ENCODE measurements around the gene UGT1A7.
"Not testable (repeated sequence)": the region's sequence is repeated elsewhere in the genome, so short reads cannot be mapped to it uniquely, and the experiment has no call there.

The UGT1A7 gene

DNA sequence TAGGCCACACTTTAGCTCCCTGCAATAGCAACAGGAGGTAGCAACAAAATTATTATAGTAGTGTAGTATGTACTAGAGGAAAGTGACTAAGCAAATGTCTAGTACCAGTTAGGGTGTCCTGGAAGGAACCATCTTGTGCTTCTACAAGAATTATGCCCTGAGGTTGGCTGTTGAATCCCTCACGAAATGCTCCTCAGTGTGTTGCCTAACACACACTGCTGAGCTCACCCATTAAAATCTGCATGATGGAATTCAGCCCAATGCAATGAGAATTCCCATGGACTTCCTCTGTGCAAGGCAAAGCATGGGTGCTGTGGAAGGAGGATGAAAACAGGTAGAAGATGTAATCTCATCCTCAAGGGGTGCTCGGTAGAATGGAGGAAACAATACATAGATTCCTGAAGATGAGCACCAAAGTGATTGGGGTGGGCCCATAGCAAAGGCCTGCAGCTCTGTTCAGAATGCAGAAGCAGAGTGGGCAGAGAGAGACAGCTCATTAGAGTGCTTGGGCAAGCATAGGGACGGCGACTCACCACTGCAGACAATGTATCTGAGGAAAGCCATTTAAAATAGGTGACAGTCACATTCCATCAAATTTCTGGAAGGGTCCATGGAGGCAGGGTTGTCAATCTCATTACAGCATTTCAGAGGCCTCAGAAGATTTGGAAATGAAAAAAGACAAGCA is 1.2 kb upstream of the UGT1A7 start:
- no peak for DNase-seq (ENCODE audit: low spot score)

DNA sequence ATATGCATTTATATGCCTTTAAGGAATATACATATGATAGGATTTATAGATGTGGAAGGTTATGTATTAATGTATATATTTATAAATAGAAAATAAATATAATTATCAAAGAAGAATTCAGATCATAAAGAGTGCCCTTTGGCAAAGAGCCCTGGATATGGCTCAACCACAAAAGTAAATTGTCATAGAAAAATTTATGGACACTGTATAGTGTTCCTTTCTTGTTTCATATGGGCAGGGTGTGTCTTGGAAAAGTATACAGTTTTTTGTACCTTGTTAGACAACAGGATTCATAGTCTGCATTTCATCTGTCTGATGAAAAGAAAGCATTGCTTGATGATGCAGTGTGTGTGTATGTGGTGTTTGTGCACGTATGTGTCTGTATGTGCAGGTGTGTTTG is 2.9 kb downstream of the UGT1A7 start:
- DNase-seq (ENCODE audit: low spot score): no peak

DNA sequence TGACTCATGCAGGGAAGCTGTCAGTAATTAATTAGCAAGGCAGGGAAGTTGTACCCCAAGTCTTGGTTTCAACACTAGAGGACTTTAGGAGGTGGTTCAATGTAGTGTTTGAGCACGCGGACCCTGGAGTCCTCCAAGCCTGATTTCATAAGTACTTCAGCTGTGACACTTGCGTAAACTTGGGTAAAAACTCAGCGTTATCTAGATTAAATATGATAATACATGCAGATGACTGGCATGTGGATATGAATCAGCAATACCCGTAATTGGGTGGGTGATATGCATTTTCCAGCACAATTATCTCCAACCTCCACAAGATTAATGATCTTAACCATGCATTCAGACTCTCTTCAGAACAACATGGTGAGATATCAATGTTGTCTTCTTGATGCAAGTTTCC is 5.2 kb downstream of the UGT1A7 start:
- no peak for DNase-seq (ENCODE audit: low spot score)

DNA sequence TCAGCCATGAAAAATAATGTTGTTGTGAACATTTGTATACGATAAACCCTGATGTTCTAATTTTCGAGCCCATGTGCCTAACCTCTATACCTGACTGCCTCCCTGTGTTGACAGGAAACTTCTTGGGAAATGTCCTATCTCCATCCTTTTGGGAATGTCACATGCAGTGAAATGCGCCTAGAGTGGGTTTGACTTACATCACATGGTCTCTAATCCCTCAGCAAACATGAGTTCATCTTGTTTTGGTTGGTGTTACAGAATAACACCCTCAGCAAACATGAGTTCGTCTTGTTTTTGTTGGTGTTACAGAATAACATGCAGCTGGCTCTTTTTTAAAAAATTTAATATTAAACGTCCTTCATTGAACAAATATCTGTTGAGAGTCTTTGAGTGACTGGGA is 6.6 kb downstream of the UGT1A7 start:
- no peak for DNase-seq (ENCODE audit: low spot score)

DNA sequence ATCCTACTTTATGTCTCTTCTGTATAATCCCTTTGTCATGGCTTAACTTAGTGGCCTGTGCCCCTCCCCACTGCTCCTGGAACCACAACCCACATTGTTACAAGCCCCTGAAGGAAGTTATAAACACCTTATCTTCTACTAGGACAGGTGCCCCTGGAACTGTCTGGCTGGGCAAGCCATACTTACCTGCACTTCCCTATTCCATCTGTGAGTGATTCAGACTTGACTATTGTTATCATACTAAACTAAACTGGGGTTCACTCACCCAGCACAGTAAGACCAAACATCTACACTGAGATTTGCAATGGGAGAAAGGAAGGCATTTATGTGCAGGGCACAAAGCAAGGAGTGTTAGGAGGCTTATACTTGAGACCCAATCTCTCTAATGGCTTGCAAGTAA is 7.3 kb downstream of the UGT1A7 start:
- no peak for DNase-seq (ENCODE audit: low spot score)

DNA sequence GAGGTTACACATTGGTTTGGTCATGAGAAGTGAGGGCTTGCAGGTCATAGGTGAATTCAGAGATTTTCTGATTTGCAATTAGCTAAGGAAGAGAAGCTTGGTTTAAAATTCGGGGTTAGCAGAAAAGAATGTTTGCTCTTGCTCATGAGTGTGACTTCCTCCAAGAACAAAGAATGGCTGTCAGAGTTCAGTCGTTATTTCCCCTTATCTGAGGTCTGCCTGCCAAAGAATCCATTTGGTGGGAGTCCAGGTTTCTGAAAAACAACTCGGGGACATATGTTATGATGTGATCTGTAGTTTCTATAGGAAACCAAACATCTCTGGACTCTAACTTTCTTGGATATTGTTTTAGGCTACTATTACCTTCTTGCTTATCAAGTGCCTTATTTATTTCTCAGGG is 7.8 kb downstream of the UGT1A7 start:
- DNase-seq (ENCODE audit: low spot score): no peak

DNA sequence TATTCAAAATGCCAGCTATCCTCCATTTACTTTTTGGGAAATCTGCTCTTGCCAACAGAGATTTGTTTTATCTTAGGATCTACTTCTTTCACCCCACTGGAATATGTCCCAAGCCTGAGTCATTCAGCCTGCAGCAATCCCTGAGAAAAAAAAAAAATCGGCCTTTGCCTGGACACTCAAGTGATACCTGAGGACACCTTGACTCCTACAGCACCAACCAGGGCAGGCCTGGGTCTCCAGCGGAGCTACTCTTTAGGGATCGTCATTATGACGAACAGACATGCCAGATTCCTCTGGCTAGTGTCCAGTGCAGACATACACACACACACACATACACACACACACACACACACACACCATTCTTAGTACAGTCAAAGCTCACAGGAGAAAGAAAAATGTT is 8.7 kb downstream of the UGT1A7 start:
- no peak for DNase-seq (ENCODE audit: low spot score)

DNA sequence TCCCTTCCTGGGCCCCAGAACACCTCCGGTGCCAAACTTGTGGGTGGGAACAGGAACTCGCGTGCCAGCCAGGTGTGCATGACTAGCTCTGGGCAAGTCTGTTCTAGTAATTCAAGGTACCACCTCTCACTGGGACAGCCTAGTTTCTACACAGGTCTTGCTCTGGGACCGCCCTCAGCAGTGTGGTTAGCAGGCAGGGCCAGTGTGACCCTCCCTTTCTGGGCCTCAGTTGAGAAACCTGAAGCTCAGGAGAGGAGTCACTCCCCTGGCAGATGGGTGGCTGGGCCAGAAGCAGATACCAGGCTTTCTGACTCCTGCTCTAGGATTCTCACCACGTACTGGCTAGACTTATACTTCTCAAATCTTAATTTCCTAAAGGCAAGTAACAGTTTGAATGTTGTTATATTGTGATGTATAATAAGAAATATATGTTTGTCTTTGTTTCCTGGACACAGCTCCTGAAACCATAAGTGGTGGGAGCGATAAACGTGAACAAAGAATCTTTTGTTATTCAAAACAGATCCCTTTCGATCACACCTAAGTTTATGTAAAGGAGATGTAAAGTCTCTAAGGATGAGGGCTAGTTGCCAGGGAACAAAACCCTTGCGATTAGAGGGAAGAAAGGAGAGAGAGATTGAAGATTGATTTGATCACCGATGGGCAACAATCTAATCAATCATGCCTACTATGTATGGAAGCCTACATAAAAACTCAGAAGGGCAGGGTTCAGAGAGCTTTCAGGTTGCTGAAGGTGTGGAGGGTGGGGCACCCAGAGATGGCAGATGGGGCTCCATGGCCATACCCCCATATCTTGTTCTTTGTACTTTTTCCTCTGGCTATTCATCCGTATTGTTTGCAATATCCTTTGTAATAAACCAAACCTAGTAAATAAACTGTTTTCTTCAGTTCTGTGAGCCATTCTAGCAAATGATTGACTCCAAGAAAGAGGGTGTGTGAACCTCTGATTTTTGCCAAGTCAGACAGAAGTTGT is 10.0 kb downstream of the UGT1A7 start:
- no peak for DNase-seq (ENCODE audit: low spot score)

DNA sequence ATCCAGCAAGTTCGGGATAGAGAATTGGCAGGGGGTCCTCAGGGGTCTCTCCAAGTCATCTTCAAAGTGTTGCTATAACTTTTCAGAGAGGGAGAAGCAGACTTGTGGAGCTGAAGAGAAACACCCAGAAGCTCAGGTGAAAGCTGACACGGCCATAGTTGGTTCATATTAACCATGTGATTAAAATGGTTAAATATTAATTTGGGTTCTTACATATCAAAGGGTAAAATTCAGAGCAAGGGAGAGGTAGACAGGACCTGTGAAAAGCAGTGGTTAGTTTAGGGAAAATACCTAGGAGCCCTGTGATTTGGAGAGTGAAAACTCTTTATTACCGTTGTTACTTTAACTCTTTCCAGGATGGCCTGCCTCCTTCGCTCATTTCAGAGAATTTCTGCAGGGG is 10.9 kb downstream of the UGT1A7 start, which contains the start of gene UGT1A6:
TSS of gene UGT1A6 (plus strand) at position 243 of the 400 bp plus-strand sequence. CDS start at position 358, 115 bp downstream.
- DNase-seq (ENCODE audit: low spot score): no peak

DNA sequence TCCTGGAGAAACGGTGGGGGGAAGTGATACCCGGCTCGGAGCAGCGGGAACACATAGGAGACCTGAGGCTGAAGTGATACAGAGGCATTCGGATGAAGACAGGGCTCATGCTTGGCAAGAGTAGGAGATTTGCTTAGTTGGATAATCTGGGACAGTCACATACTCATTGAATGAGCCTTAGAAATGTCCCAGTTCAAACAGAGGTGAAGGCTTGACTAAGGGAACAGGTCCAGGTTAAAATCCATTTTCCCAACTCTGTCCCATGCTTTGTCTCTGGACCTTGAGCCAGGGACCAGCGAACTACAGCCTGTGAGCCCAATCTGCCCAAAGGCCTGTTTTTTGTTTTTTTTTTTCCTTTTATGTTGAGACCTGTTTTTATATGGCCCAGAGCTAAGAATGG is 12.3 kb downstream of the UGT1A7 start:
- no peak for DNase-seq (ENCODE audit: low spot score)

DNA sequence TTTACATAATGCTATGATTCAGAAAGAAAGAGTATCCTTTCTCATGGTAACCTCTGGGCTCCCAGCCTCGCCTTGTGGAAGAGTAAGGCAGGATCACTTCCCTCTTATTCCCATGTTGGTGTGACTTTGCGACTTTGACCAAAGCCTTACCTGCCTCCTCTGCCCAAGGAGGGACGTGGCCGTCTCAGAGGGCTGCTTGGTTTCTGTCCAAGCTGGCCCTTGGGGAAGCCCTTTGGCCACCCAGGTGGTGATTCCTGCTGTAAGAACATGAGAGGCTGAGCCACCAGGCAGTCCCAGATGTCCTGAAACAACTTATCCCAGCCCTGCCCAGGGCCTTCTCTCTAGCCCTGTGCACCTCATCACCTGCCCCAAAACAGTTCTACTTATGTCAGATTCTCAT is 17.0 kb downstream of the UGT1A7 start:
- DNase-seq (ENCODE audit: low spot score): no peak

DNA sequence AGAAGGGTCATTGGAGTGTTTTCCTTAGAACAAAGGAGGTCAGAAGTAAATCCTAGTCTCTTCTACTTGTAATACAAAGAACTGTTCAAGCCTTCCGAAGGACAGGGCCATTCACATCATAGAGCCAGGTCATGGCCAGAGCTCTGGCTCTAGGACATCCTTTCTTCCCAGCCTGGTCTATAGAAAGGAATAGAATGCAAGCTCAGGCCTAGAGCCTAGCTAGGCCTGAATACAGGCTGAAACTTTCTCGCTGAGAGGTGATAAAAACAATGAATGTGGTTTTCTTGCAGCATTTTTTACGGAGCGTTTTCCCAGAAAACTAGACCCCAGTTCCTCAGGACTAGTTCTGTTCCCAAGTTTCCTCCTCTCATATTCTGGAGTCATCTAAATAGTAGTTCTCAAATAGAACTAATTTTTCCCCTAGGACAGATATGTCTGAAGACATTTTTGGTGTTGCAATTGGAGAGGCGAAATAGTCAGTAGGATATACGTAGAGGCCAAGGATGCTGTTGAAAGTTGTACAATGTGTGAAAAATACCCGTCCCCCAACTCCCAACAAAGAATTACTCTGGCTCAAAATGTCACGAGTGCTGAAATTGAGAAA is 17.8 kb downstream of the UGT1A7 start:
- no peak for DNase-seq (ENCODE audit: low spot score)

DNA sequence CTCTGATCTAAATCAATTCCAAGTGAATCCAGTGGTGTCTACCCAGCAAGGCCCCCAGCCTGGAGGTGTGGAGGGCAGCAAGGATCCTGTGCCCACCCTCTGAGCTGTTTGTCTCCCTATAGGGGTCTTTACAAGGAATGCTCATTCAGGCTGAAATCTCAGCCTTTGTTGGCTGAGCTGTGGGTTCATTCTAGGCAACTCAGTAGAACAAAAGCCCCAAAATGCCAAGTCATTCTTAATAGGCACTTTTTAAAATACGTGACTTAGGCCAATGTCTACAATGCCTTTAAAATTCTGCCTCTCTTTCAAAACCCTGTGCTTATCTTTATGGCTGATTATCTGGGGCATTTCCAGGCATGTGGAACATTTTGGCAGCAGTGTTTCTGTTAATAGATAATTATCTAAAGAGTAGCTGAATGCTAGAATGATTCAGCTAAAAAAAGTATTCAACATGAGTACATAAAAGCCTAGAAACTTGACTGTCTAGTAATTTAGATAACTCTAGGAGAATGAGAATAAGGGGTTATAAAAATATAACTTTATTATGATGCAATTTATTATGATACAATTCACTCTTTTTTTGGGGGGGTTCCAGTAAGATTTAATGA is 18.4 kb downstream of the UGT1A7 start:
- no peak for DNase-seq (ENCODE audit: low spot score)

DNA sequence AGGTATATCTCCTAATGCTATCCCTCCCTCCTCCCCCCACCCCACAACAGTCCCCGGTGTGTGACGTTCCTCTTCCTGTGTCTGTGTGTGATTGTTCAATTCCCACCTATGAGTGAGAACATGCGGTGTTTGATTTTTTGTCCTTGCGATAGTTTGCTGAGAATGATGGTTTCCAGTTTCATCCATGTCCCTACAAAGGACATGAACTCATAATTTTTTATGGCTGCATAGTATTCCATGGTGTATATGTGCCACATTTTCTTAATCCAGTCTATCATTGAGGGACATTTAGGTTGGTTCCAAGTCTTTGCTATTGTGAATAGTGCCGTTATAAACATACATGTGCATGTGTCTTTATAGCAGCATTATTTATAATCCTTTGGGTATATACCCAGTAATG is 19.1 kb downstream of the UGT1A7 start:
- DNase-seq (ENCODE audit: low spot score): not testable (repeated sequence)

DNA sequence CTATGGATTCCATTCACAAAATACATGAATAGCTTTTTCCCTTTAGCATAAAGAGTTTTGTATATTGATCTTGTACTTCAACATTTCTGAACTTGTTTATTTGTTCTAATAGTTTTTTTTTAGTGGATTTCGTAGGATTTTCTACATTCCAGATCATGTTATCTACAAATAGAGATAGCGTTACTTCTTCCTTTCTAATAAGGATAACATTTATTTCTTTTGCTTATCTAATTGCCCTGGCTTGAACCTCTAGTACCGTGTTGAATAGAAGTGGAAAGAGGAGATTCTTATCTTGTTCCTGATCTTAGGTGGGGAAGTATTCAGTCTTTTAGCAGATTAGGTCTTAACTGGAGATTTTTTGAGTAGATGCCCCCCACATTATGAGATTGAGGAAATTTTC is 20.5 kb downstream of the UGT1A7 start:
- no peak for DNase-seq (ENCODE audit: low spot score)

DNA sequence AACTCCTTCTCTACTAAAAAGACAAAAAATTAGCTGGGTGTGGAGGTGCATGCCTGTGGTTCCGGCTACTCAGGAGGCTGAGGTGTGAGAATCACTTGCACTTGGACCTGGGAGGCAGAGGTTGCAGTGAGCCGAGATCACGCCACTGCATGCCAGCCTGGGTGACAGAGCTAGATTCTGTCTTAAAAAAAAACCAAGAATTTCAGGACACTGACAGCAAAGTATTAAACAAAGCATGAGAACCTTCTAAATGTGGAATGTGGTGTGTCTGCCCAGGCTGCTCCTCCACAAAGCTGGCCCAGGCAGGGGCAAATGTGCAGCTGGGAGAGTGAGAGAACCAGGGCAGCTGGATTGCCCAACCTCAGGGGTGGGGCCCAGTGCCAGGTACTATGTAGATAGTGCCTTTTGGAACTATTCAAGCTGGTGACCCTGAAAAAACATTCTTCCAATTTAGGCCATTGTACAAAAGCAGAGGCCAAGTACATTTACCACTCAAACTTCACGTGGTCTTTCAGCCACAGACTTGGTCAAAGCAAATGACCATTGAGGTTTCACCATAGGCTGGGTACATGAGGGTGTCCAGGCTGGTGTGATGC is 24.3 kb downstream of the UGT1A7 start:
- no peak for DNase-seq (ENCODE audit: low spot score)

DNA sequence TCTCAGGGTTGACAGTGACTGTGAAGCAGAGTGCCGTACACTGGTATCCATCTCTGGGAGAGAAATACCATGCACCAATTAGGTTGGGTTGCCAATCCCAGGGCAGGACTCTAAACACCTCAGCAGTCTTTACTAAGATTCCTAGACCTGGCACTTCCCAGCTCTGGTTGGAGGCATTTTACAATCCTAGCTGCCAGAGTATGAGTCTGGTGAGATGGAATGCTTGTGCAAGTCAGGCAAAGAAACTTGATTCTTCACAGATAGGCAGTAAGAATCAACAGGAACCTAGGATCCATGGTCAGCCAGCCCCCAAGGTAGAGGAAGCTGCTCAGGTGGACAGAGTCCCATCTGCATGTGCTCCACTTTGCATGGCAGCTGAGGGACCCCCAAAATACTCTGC is 25.0 kb downstream of the UGT1A7 start:
- no peak for DNase-seq (ENCODE audit: low spot score)

DNA sequence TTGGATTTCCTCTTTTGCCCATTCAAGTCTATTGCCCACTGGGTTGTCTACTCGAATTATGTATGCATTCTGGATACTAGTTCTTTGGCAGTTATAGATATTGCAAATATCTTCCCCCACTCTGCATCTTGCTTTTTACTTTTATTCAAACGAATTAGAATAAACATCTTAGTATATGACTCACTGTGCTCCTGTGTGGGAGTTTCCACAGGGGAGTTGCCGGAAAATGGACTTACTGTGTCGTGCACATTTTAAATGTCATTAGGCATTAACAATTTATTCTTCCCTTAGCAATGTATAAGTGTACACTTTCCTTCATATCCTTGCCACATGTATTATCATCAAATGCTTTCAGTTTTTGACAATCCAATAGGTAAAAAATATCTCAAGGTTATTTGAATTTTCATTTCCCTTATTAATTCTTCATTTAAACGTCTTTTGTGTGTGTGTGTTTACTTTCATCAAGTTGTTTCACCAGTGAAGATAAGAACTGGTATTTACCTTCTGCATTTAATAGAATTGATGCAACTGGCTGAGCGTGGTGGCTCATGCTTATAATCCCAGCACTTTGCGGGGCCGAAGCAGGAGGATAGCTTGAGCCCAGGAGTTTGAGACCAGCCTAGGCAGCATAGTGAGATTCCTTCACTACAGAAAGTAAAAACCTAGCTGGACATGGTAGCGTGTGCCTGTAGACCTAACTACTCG is 26.4 kb downstream of the UGT1A7 start:
- DNase-seq (ENCODE audit: low spot score): no peak

DNA sequence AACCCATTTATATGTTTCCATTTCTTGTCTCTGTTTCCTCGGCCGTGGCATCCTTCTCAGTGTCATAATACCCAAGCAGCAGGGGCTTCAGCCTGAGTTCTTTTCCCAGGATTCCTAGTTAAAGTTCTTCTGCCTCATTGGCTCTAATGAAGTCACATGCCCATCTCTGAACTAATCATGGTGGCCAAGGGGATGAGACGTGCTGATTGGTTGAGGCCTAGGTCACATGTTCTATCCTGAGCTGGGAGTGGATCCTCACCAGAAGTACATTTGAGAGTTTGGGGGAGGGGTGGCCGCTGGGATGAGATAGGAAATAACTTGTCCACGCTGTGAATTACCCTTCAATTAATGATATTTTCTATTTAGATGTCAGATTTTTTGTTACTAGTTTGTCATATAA is 27.2 kb downstream of the UGT1A7 start:
- DNase-seq (ENCODE audit: low spot score): no peak

DNA sequence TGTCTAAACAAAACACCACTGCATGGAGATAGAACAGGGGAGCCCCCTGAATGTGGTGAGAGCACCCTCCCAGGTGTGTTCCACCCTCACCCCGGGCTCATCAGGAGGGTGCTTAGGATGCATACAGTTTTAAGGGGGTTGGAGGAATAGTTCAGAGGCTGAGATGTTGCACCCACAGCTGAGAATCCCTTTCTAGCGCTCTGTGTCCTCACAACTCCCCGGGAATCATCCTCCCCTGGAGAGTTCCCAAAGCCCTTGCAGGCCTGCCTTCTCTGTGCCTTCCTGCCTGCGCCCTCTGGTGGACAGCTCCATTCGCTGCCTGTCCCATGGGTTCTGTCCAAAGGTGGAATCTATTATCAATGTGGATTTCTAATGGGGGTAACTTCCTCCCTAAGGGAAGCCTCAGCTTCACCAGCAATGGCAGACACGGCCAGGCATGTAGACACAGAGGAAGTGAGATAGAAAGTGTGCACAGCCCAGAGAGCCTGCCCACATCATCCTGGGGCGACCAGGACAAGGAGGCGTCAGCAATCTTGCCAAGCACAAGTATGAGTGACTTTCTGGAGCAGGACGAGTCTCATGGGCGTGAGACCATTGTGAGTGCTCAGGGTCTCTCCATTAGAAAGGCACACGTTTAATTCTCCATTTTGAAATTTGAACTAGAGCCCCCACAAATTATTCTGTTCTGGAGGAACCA is 29.8 kb downstream of the UGT1A7 start:
- DNase-seq (ENCODE audit: low spot score): peak; percentile 48
